Stomach (tissue), 4 donors: ENCODE results near the gene CFAP52.

Experiments
- POLR2A ChIP-seq, 4 donors: fragments of 450-650 bp; IDR thresholded peaks; one replicate each; pipeline ENCODE4 v1.6.1; 2016; ENCODE audit warnings: antibody characterized with exemption in 4 of 4, control low read depth in 2 of 4, mild to moderate bottlenecking in 1 of 4, moderate library complexity in 1 of 4
- TF ChIP-seq, protein P1 (sequence below), 7 experiments: fragments of 450-650 bp in 4 of 7; fragments of 200-600 bp in 3 of 7; sonication (generic) in 3 of 7; IDR thresholded peaks; one replicate each; pipeline ENCODE4 v1.5.1; 2016 to 2019; ENCODE audit warnings: antibody characterized with exemption in 7 of 7, control low read depth in 2 of 7, mild to moderate bottlenecking in 1 of 7

DNA sequence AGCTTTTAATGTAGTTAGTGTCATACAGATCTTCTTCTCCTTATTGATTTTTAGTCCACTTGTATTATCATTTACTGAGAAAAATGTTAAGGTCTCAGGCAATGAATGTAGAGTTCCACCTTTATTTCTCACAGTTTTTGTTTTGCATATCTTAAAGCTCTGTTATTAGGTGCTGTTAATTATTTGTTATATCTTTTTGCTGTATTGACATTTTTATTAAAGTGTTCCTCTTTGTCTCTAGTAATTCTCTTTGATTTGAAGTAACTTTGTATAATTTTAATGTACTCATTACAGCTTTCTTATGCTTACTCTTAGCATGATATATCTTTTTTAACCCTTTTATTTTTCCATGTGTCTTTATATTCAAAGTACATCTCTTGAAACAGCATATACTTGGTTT is 46.5 kb downstream of the CFAP52 start:
- TF ChIP-seq, protein P1, sequence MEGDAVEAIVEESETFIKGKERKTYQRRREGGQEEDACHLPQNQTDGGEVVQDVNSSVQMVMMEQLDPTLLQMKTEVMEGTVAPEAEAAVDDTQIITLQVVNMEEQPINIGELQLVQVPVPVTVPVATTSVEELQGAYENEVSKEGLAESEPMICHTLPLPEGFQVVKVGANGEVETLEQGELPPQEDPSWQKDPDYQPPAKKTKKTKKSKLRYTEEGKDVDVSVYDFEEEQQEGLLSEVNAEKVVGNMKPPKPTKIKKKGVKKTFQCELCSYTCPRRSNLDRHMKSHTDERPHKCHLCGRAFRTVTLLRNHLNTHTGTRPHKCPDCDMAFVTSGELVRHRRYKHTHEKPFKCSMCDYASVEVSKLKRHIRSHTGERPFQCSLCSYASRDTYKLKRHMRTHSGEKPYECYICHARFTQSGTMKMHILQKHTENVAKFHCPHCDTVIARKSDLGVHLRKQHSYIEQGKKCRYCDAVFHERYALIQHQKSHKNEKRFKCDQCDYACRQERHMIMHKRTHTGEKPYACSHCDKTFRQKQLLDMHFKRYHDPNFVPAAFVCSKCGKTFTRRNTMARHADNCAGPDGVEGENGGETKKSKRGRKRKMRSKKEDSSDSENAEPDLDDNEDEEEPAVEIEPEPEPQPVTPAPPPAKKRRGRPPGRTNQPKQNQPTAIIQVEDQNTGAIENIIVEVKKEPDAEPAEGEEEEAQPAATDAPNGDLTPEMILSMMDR (IDR thresholded peaks at IDR 0.05): no peak
- no peak for TF ChIP-seq POLR2A (IDR thresholded peaks at IDR 0.05)
